ENCODE measurements around the gene HOXC9. TPM values are rescaled to one million over a fixed set of nuclear protein-coding genes. Genes with fewer than 3 reads are reported as not detected.

The HOXC9 gene
- total and polyA plus RNA-seq, 2 of the 4 experiments (the other 2 are of a cell fraction): 0.26 TPM; not detected in 1

DNA sequence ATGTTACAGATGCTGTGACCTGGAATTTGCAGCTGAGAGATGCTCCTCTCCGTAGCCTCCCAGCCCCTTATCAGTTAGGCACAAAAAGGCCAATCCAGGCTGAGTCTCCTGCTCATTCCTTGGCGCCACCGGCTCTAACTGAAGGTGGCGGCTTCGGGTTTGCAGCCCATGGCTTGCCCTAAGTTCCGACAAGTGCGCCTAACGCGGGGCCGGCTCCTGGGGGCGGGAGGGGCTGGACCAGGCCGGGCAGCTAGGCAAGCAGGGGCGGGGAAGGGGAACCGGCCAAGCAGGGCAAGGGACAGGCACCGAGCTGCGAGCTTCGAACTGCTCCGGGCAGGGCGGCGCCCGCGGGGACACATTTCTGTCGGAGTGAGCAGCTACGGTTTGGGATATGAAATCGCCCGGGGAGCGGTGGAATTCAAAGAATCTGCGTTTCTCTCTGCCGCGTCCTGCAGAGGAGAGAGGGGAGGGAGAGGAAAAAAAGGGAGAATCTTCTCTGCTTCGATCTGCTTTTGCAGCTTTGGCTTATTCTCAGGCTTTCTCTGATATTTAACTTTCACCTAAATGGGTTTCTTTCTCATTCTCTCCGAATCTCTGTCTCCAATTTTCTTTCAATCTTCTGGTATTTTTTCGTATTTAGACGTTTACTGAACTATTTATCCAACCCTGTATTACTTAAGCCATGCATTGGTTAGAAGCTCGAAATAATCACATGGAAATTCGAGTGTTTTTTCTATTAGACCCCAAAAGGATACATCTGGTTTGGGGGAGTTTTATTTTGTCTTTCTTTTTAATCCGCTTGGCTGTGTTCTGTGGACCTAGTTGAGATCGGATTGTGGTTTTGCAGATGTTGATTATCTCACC lies 46.9 kb upstream of the HOXC9 start (continued):
- no peak for TF ChIP-seq MAFK (IDR thresholded peaks at IDR 0.05; ENCODE audit: low read depth, low read length)

DNA sequence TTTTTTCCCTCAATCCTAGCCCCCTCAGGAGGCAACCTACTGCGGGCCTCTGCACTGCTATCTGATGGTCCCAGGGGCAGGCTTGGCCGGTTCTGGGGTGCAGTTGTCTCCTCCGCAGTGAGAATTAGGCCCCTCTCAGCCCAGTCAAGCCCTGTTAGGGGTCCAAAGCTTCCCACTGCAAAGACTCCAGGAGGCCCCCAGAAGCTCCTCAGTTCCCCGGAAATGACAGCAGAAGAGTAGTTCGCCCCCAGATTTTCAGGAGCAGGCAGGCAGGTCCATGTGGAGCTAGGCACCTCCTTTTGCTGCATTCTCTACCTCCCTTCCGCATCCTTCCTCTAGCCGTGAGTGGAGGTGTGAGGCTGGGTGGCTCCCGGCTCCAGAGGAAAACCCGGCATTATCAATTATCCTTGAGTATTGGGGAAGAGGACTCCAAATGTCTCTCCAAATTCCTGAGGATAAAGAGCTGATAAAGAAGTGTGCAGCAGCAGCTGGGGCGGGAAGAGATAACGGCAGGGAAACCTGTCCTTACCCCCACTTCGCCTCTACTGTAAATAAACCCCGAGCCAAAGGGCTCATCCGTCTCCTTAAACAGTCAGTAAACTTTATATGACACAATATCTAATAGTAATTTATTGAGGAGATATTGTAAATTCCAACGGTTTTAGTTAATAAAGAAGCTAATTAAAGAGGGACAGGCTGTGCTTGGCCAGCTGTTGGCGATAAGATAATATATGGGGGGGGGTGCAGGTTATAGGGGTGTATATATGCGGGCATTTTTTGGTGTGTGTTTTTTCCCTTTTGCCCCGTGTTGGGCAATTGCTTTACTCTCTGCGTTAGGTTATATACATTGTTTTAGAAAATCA lies 45.9 kb upstream of the HOXC9 start:
- no peak overlapping the region for H4K91ac ChIP-seq (ENCODE audit: insufficient read depth, low read depth, low read length)
- H4K5ac ChIP-seq (ENCODE audit: low read depth, low read length): no peak overlapping the region
- no peaks in the 10 kb centered on the region for H3K36me3 ChIP-seq (ENCODE audit: control insufficient read depth, insufficient read depth, low read length)
- H3K4me2 ChIP-seq (ENCODE audit: low read depth, low read length): no peak overlapping the region
- H3K4me1 ChIP-seq (ENCODE audit: control insufficient read depth, insufficient read depth, low read length): no peaks in the 10 kb centered on the region
- H2AFZ ChIP-seq (replicated peaks; ENCODE audit: low read length, poor library complexity): no peak overlapping the region
- no peak overlapping the region for H3K23ac ChIP-seq (ENCODE audit: low read depth, low read length)
- no peaks in the 10 kb centered on the region for H3K79me1 ChIP-seq (ENCODE audit: low read depth in 1 of 2, low read length in 2 of 2)
- ChIA-PET POLR2A (ENCODE audit: unreplicated experiment) (no interaction called here), CTCF (interaction anchor here (0.7 to 1.0 kb wide), 3 partner anchors 9 to 211 kb away, joined by 3 read pairs; no protein-coding TSS in a partner anchor)
- no peak overlapping the region for H2BK20ac ChIP-seq (ENCODE audit: low read depth, low read length)
- no peak overlapping the region for H3K4me3 ChIP-seq (ENCODE audit: insufficient read depth, low read depth, low read length)
- H4K20me1 ChIP-seq (ENCODE audit: insufficient read depth, low read length): no peaks in the 10 kb centered on the region
- no peak overlapping the region for H3K4ac ChIP-seq (ENCODE audit: low read depth, low read length)
- no peak overlapping the region for H3K56ac ChIP-seq (ENCODE audit: extremely low read depth, insufficient read depth, low read length)
- H3K9ac ChIP-seq (ENCODE audit: low read depth, low read length): no peak overlapping the region
- no peak overlapping the region for H3K14ac ChIP-seq (replicated peaks; ENCODE audit: low read depth, low read length)
- no peak overlapping the region for H2AK5ac ChIP-seq (ENCODE audit: low read depth, low read length)
- ATAC-seq (ENCODE audit: low read depth) (no peak), DNase-seq (no peak)
- intact Hi-C loops (cut with micrococcal nuclease): no loop called here
- dilution Hi-C loops (cut with HindIII; ENCODE audit: low sequenced_read_pairs, unreplicated experiment): no loop called here
- H3K9me1 ChIP-seq (ENCODE audit: insufficient read depth, low read length): no peaks in the 10 kb centered on the region
- no peak overlapping the region for H2AK9ac ChIP-seq (replicated peaks; ENCODE audit: low read depth, low read length, poor library complexity)
- BruUV-seq (replicated peaks): no TSS peak
- H2BK120ac ChIP-seq (ENCODE audit: low read depth, low read length): no peak overlapping the region
- H2BK5ac ChIP-seq (ENCODE audit: low read depth, low read length, poor library complexity, severe bottlenecking): no peak overlapping the region
- peaks cover 96% of the 10 kb centered on the region for H3K27me3 ChIP-seq (ENCODE audit: control insufficient read depth, insufficient read depth, low read length)
- no peak overlapping the region for H3K18ac ChIP-seq (ENCODE audit: low read depth, low read length)
- H3K9me3 ChIP-seq (ENCODE audit: control insufficient read depth, insufficient read depth, low read length): peaks cover 4% of the 10 kb centered on the region; the same call in 1 of the 2 replicates
- H3K27ac ChIP-seq (ENCODE audit: insufficient read depth, low read length): no peak overlapping the region
- no peak overlapping the region for H2BK15ac ChIP-seq (ENCODE audit: low read depth, low read length)
- H4K8ac ChIP-seq (ENCODE audit: low read depth in 2 of 2, low read length in 2 of 2): no peak overlapping the region
- WGBS, 2 experiments (ENCODE audit: extremely low coverage in 2 of 2, insufficient read length in 1 of 2): 0% methylated on average over 2 of the region's 19 CpGs; no CpG with 5 or more reads in 1 of the 2 experiments
- in situ Hi-C loops (cut with MboI; ENCODE audit: low sequenced_read_pairs): no loop called here
- TF ChIP-seq, protein P1, sequence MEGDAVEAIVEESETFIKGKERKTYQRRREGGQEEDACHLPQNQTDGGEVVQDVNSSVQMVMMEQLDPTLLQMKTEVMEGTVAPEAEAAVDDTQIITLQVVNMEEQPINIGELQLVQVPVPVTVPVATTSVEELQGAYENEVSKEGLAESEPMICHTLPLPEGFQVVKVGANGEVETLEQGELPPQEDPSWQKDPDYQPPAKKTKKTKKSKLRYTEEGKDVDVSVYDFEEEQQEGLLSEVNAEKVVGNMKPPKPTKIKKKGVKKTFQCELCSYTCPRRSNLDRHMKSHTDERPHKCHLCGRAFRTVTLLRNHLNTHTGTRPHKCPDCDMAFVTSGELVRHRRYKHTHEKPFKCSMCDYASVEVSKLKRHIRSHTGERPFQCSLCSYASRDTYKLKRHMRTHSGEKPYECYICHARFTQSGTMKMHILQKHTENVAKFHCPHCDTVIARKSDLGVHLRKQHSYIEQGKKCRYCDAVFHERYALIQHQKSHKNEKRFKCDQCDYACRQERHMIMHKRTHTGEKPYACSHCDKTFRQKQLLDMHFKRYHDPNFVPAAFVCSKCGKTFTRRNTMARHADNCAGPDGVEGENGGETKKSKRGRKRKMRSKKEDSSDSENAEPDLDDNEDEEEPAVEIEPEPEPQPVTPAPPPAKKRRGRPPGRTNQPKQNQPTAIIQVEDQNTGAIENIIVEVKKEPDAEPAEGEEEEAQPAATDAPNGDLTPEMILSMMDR (conservative IDR thresholded peaks at IDR 0.05; ENCODE audit: low read depth, low read length): no peak
- TF ChIP-seq SMC3 (IDR thresholded peaks at IDR 0.05; ENCODE audit: low read depth, low read length): no peak
- TF ChIP-seq MAZ (IDR thresholded peaks at IDR 0.05; ENCODE audit: borderline replicate concordance, low read depth, low read length): no peak
- no peak for TF ChIP-seq CHD1 (IDR thresholded peaks at IDR 0.05; ENCODE audit: low read depth, low read length)
- TF ChIP-seq, protein P2, sequence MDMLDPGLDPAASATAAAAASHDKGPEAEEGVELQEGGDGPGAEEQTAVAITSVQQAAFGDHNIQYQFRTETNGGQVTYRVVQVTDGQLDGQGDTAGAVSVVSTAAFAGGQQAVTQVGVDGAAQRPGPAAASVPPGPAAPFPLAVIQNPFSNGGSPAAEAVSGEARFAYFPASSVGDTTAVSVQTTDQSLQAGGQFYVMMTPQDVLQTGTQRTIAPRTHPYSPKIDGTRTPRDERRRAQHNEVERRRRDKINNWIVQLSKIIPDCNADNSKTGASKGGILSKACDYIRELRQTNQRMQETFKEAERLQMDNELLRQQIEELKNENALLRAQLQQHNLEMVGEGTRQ (IDR thresholded peaks at IDR 0.05; ENCODE audit: low read depth, low read length): no peak
- no peak for TF ChIP-seq MAFK (IDR thresholded peaks at IDR 0.05; ENCODE audit: low read depth, low read length)
- TF ChIP-seq NFE2L2 (IDR thresholded peaks at IDR 0.05; ENCODE audit: low read depth, low read length): no peak
- TF ChIP-seq RCOR1 (IDR thresholded peaks at IDR 0.05; ENCODE audit: insufficient replicate concordance, low read length): no peak
- TF ChIP-seq POLR2A (IDR thresholded peaks at IDR 0.05; ENCODE audit: low read depth, low read length): no peak
- TF ChIP-seq FOS (IDR thresholded peaks at IDR 0.05; ENCODE audit: low read depth, low read length): no peak
- TF ChIP-seq CEBPB (IDR thresholded peaks at IDR 0.05; ENCODE audit: low read depth, low read length): no peak
